Retinal pigment epithelial cell (primary cell): ENCODE data around the gene DYNLT2.

Experiments
- DNase-seq: peaks from one replicate; pipeline ENCODE4 v3.0.0-alpha.2; 2010; ENCODE audit warnings: low read depth
- H3K4me3 ChIP-seq: 2 replicates; pipeline ENCODE4 v1.5.1; 2011; ENCODE audit warnings: mild to moderate bottlenecking, low read length, control low read depth, moderate library complexity
- TF ChIP-seq, protein P1 (sequence below): conservative IDR thresholded peaks from 2 replicates; pipeline ENCODE4 v1.5.1; 2011; ENCODE audit warnings: low read depth, low read length, control low read depth, inconsistent platforms

Gene DYNLT2

DNA sequence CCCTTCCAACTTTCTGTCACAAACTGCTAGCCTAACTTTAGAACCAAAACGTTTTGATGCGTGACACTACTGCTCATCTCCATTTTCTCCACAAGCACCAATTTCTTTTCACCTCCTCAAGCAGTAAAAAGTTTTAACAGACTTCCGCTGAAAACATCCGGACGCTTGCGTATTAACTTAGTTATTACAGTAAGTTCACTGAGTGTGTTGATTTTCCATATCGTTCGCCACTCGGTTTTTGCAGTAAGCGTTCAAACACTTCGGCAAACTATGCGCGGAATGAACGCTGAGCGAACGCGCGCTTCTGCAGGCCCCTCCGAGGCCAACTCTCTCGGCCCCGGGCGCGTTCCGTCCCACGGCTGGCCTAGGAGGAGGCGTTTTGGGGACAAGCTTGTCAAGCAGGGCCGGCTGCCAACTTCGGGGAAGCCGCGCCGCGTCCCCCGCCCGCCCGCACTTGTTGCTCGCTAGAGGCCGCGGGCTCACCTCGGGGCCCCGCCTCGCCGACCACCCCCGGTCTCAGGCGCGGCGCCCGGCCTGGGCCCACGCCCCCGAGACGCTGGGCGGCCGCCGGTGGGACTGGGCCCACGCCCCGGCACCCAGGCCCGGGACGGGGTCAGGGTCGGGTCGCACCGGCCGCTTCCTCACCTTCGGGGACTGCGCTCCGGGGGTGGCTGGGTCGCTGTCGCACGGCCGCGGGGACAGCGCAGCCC, 28.0 kb downstream of the DYNLT2 start:
- TF ChIP-seq, protein P1, sequence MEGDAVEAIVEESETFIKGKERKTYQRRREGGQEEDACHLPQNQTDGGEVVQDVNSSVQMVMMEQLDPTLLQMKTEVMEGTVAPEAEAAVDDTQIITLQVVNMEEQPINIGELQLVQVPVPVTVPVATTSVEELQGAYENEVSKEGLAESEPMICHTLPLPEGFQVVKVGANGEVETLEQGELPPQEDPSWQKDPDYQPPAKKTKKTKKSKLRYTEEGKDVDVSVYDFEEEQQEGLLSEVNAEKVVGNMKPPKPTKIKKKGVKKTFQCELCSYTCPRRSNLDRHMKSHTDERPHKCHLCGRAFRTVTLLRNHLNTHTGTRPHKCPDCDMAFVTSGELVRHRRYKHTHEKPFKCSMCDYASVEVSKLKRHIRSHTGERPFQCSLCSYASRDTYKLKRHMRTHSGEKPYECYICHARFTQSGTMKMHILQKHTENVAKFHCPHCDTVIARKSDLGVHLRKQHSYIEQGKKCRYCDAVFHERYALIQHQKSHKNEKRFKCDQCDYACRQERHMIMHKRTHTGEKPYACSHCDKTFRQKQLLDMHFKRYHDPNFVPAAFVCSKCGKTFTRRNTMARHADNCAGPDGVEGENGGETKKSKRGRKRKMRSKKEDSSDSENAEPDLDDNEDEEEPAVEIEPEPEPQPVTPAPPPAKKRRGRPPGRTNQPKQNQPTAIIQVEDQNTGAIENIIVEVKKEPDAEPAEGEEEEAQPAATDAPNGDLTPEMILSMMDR, result no peak
- peak overlapping the region; percentile 81 for H3K4me3 ChIP-seq
- no peak for DNase-seq

- TF ChIP-seq, protein P1, result no peak
- peak overlapping the region; percentile 81 for H3K4me3 ChIP-seq
- no peak for DNase-seq
Measured at GRCh38 chr6:169722362-169723199, 28.8 kb downstream of the DYNLT2 start.

DNA sequence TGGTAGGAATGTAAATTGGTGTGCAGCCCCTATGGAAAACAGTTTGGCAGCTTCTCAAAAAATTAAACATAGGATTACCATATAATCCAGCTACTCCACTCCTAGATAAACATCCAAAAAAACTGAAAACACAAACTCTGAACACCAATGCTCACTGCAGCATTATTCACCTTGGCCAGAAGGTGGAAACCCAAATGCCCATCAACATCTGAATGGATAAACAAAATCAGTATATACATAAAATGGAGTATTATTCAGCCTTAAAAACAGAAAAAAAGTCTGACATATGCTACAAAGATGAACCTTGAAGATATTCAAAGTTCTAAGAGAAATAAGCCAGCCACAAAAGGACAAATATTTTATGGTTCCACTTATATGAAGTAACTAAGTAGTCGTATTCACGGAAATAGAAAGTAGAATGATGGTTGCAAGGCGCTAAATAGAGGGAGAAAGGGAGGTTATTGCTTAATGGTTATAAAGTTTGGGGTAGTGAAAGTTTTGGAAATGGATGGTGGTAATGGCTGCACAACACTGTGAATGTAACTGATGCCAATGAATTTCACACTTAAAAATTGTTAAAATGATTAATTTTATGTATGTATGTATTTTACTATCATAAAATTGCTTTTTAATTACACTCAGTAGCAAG, 31.0 kb downstream of the DYNLT2 start:
- TF ChIP-seq, protein P1, result peak; percentile 16
- H3K4me3 ChIP-seq, result no peak overlapping the region
- DNase-seq, result no peak

DNA sequence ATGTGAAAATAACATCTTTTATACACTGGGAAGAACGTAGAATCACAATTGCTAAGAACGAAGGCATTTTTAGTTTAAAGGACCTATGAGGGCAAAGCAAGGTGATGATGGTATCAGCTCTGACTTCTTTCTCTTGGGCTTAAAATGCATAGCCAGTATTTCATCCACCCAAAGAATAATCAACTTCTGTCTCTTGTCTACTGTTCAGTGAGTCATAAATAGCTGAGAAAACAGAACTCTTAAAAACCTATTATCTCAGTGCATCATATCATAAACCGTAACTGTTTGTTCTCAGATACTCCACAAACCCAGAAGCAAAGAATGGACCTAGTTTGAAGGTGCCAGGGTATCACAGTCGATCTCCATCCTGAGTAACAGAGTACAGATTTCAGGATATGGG, 32.3 kb downstream of the DYNLT2 start:
- TF ChIP-seq, protein P1, result no peak
- DNase-seq, result no peak
- H3K4me3 ChIP-seq, result no peak overlapping the region

DNA sequence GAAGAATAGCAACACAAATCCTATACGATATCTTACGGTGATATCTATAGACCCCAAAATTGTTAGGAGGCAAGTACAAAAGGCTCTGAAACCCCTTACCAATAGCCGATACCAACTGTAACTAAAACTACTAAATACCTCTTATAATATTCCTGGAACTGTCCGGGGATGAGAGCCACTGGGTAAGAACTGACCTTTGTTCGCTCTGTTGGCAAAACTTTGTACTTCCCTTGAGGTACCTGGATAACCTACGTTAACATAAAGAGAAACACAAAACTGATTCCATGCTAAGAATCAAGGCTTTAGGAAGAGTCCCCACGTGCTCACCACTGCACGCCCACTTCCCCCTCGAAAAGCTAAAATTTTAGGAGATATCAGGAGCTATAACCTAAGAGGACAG, 36.8 kb downstream of the DYNLT2 start:
- H3K4me3 ChIP-seq, result no peak overlapping the region
- DNase-seq, result no peak
- TF ChIP-seq, protein P1, result no peak

DNA sequence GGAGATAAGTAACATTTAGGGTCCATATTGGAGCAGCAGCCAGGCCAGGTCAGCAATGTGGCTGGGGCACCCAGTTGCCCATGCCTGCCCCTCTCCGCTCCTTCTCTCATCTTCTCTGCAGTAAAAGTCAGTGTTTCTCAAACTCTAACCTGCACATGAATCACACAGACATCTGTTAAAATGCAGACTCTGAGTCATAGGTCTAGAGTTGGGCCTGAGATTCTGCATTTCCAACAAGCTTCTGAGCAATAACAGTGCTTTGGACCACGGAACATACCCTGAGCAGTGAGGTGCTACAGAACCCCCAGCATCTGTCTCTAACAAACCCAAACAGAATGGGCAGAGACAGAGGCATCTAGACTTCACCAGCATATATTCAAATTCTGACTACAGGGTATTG, 37.2 kb downstream of the DYNLT2 start:
- no peak overlapping the region for H3K4me3 ChIP-seq
- TF ChIP-seq, protein P1, result no peak
- no peak for DNase-seq
